ENCODE data around the gene MSANTD7. TPM values are rescaled to one million over a fixed set of nuclear protein-coding genes. Genes with fewer than 3 reads are reported as not detected.
A peak's percentile ranks its signal among the peaks of the same experiment; 100 is the strongest.

The MSANTD7 gene
- total and polyA plus RNA-seq, 10 of the 15 experiments (the other 5 are each of a cell fraction or from before 2014, with no cell fraction given): 3.5 to 22.8 (median 18.5) TPM

- ChIA-PET CTCF (interaction anchor here (0.7 to 0.9 kb wide), 2 partner anchors 34 to 136 kb away, joined by 3 read pairs; partner anchors contain the start of gene SUV39H2), SMC1A (ENCODE audit: uncharacterized antibody, unreplicated experiment) (interaction anchor here (1.0 to 1.2 kb wide), 2 partner anchors 26 to 115 kb away, joined by 3 to 4 read pairs; no protein-coding TSS in a partner anchor), POLR2A (no interaction called here), RAD21 (ENCODE audit: unreplicated experiment) (no interaction called here)
- Histone ChIP-seq H3K4me2 (ENCODE audit: control insufficient read depth, insufficient read depth) (no peak overlapping the region), H3K79me2 (ENCODE audit: control insufficient read depth, insufficient read depth, low read length) (peaks cover 11% of the 10 kb centered on the region), H3K36me3 (ENCODE audit: control insufficient read depth in 2 of 2, insufficient read depth in 2 of 2, low read length in 1 of 2) (peaks cover 3 to 33% of the 10 kb centered on the region in 2 experiments), H3K9ac (ENCODE audit: control insufficient read depth, insufficient read depth, low read length) (no peak overlapping the region), H4K20me1 (ENCODE audit: control insufficient read depth, insufficient read depth) (0 out of 2 replicates have a peak, but pooled peaks cover 3% of the 10 kb centered on the region), H3K27ac (ENCODE audit: control insufficient read depth, insufficient read depth) (no peak overlapping the region), H3K4me1 (ENCODE audit: control insufficient read depth, insufficient read depth, low read length) (no peaks in the 10 kb centered on the region), H3K9me3 (replicated peaks; ENCODE audit: control insufficient read depth, insufficient read depth, low read length) (no peaks in the 10 kb centered on the region), H3K27me3 (replicated peaks in 1 of 2; ENCODE audit: control insufficient read depth in 2 of 2, insufficient read depth in 2 of 2, low read length in 1 of 2) (no peaks in the 10 kb centered on the region), H3K4me3 (no peak overlapping the region), H2AFZ (ENCODE audit: control insufficient read depth, low read depth, low read length) (no peak overlapping the region)
- intact Hi-C loops (cut with micrococcal nuclease; ENCODE audit: unreplicated experiment): no loop called here
- DNase-seq (ENCODE audit: low read depth, low spot score): no peak
- 100% methylated on average over 2 of the region's 2 CpGs for WGBS (ENCODE audit: insufficient coverage, insufficient replicate concordance, low lambda C conversion rate, missing lambda C conversion rate)
- no peak for FAIRE-seq
- in situ Hi-C loops (cut with MboI): no loop called here
- ATAC-seq: no peak
- no TSS peak for BruUV-seq (replicated peaks)
- TF ChIP-seq POLR2A (IDR thresholded peaks at IDR 0.05; ENCODE audit: low read depth, low read length): peak; percentile 14; the same call in 1 of the 2 replicates
- TF ChIP-seq EGR1 (IDR thresholded peaks at IDR 0.05; ENCODE audit: borderline replicate concordance in 1 of 2, low read depth in 2 of 2, low read length in 2 of 2): no peak
Measured at GRCh38 chr10:14844948-14845347, 6.8 kb downstream of the MSANTD7 start.

GRCh38 chr10:14852236-14852635, 14.1 kb downstream of the MSANTD7 start:
- ChIA-PET CTCF (interaction anchor here (1.1 to 1.2 kb wide), 2 partner anchors 22 to 290 kb away, joined by 3 to 4 read pairs; no protein-coding TSS in a partner anchor), SMC1A (ENCODE audit: uncharacterized antibody, unreplicated experiment) (no interaction called here), RAD21 (ENCODE audit: unreplicated experiment) (no interaction called here), POLR2A (no interaction called here)
- intact Hi-C loops (cut with micrococcal nuclease; ENCODE audit: unreplicated experiment) (no loop called here), in situ Hi-C loops (cut with MboI) (no loop called here)
- Histone ChIP-seq H2AFZ (ENCODE audit: control insufficient read depth, low read depth, low read length) (no peak overlapping the region), H3K27ac (ENCODE audit: control insufficient read depth, insufficient read depth) (no peak overlapping the region), H3K27me3 (replicated peaks in 1 of 2; ENCODE audit: control insufficient read depth in 2 of 2, insufficient read depth in 2 of 2, low read length in 1 of 2) (no peaks in the 10 kb centered on the region), H3K4me2 (ENCODE audit: control insufficient read depth, insufficient read depth) (no peak overlapping the region), H3K4me1 (ENCODE audit: control insufficient read depth, insufficient read depth, low read length) (no peaks in the 10 kb centered on the region), H3K4me3 (no peak overlapping the region), H3K36me3 (ENCODE audit: control insufficient read depth in 2 of 2, insufficient read depth in 2 of 2, low read length in 1 of 2) (peaks cover 0 to 12% of the 10 kb centered on the region in 2 experiments; a peak in 3 of 4 replicates), H3K79me2 (ENCODE audit: control insufficient read depth, insufficient read depth, low read length) (no peaks in the 10 kb centered on the region), H4K20me1 (ENCODE audit: control insufficient read depth, insufficient read depth) (no peaks in the 10 kb centered on the region), H3K9ac (ENCODE audit: control insufficient read depth, insufficient read depth, low read length) (no peak overlapping the region), H3K9me3 (replicated peaks; ENCODE audit: control insufficient read depth, insufficient read depth, low read length) (no peaks in the 10 kb centered on the region)
- no peak for DNase-seq (ENCODE audit: low read depth, low spot score)
- no peak for TF ChIP-seq TBL1XR1 (IDR thresholded peaks at IDR 0.05; ENCODE audit: low read depth, low read length)
- no peak for TF ChIP-seq TAF1 (IDR thresholded peaks at IDR 0.05; ENCODE audit: borderline replicate concordance, low read depth, low read length)
- ATAC-seq: no peak
- no peak for FAIRE-seq
- 100% methylated on average over 3 of the region's 3 CpGs for WGBS (ENCODE audit: insufficient coverage, insufficient replicate concordance, low lambda C conversion rate, missing lambda C conversion rate)
- BruUV-seq (replicated peaks): no TSS peak

All from GM12878 (cell line).